H1 (cell line): ENCODE data around the gene CCDC63. TPM values are rescaled to one million over a fixed set of nuclear protein-coding genes. Genes with fewer than 3 reads are reported as not detected.

ENCODE experiments used
- CTCF ChIA-PET: fragments of 300-600 bp; sonication (Branson Sonifier 250); formaldehyde crosslinking; loops from one replicate; lab custom pipeline; 2021; ENCODE audit not compliant: partially characterized antibody; lab: Charles Lee
- POLR2A ChIA-PET: fragments of 300-600 bp; sonication (Branson Sonifier 250); formaldehyde crosslinking; loops from one replicate; lab custom pipeline; 2021; ENCODE audit warnings: inconsistent platforms; ENCODE audit not compliant: partially characterized antibody; lab: Charles Lee
- DNase-seq, 2 experiments: peaks; one replicate each; pipeline versions ENCODE4 v3.0.0 to v3.0.0-alpha.2; 2010 to 2022; ENCODE audit warnings: low spot score in 2 of 2, low read depth in 1 of 2, mixed read lengths in 1 of 2
- FAIRE-seq: peaks from 2 replicates; lab custom pipeline; 2011; peaks lifted over from hg19 to GRCh38; lab: Jason Lieb, UNC
- H2AFZ ChIP-seq: 2 replicates; pipeline ENCODE4 v1.8.1; 2012; ENCODE audit warnings: low read length, inconsistent platforms
- H2AK5ac ChIP-seq: 2 replicates; pipeline ENCODE4 v1.6.1; 2013; ENCODE audit warnings: low read depth, low read length
- H2BK120ac ChIP-seq: replicated peaks from 2 replicates; pipeline ENCODE3; 2013; ENCODE audit warnings: low read depth, low read length, inconsistent platforms
- H2BK12ac ChIP-seq: 2 replicates; pipeline ENCODE4 v1.6.1; 2013; ENCODE audit warnings: low read depth, low read length
- H2BK15ac ChIP-seq: 2 replicates; pipeline ENCODE4 v1.6.1; 2013; ENCODE audit warnings: low read length
- H2BK20ac ChIP-seq: 2 replicates; pipeline ENCODE4 v1.6.1; 2013; ENCODE audit warnings: low read length
- H2BK5ac ChIP-seq: 2 replicates; pipeline ENCODE4 v1.6.1; 2013; ENCODE audit warnings: low read depth, low read length
- H3K14ac ChIP-seq: 2 replicates; pipeline ENCODE4 v1.6.1; 2013; ENCODE audit warnings: inconsistent platforms; ENCODE audit not compliant: insufficient read length
- H3K18ac ChIP-seq: 2 replicates; pipeline ENCODE4 v1.6.1; 2013; ENCODE audit warnings: low read length; ENCODE audit errors: extremely low read depth
- H3K23ac ChIP-seq: 2 replicates; pipeline ENCODE4 v1.6.1; 2013; ENCODE audit warnings: inconsistent platforms; ENCODE audit not compliant: insufficient read length
- H3K23me2 ChIP-seq: 2 replicates; pipeline ENCODE4 v1.6.1; 2013; ENCODE audit warnings: low read depth, low read length
- H3K27ac ChIP-seq: 2 replicates; pipeline ENCODE4 v1.6.1; 2011; ENCODE audit warnings: low read depth, low read length, inconsistent platforms
- H3K27me3 ChIP-seq, 4 experiments: replicated peaks in 1 of 4; 1 replicate in 1 of 4; 2 replicates in 3 of 4; pipeline versions ENCODE4 v1.6.1 to v1.8.1; 2011 to 2013; ENCODE audit warnings: low read length in 3 of 4, mild to moderate bottlenecking in 3 of 4, inconsistent platforms in 2 of 4, mixed read lengths in 2 of 4, moderate library complexity in 1 of 4; ENCODE audit not compliant: control insufficient read depth in 3 of 4, insufficient read depth in 3 of 4; ENCODE audit errors: extremely low read depth in 1 of 4
- H3K36me3 ChIP-seq, 4 experiments: 2 replicates each; pipeline versions ENCODE4 v1.6.1 to v1.8.1; 2011 to 2013; ENCODE audit warnings: mild to moderate bottlenecking in 4 of 4, low read length in 3 of 4, moderate library complexity in 2 of 4, control low read depth in 1 of 4, inconsistent platforms in 1 of 4; ENCODE audit not compliant: insufficient read depth in 4 of 4, control insufficient read depth in 2 of 4
- H3K4ac ChIP-seq: replicated peaks from 2 replicates; pipeline ENCODE3; 2013; ENCODE audit warnings: low read length, low read depth, mixed read lengths, inconsistent platforms; ENCODE audit not compliant: insufficient read length
- H3K4me1 ChIP-seq, 4 experiments: replicated peaks in 1 of 4; 1 replicate in 1 of 4; 2 replicates in 3 of 4; pipeline versions ENCODE4 v1.6.1 to v1.8.1; 2011 to 2013; ENCODE audit warnings: low read length in 3 of 4, inconsistent platforms in 2 of 4, mixed read lengths in 1 of 4; ENCODE audit not compliant: insufficient read depth in 4 of 4, control insufficient read depth in 3 of 4
- H3K4me2 ChIP-seq, 2 experiments: 2 replicates each; pipeline versions ENCODE4 v1.6.1 to v1.8.1; 2011 to 2013; ENCODE audit warnings: low read depth in 2 of 2, low read length in 2 of 2, control low read depth in 1 of 2, inconsistent platforms in 1 of 2, mild to moderate bottlenecking in 1 of 2; ENCODE audit not compliant: insufficient read depth in 1 of 2
- H3K4me3 ChIP-seq, 4 experiments: fragments of 200-600, 300-600 bp in 1 of 4; sonication (generic), shearing (Covaris generic), sonication (Bioruptor Twin) in 1 of 4; 2 replicates each; pipeline versions ENCODE4 v1.5.1 to v1.8.1; 2011 to 2016; ENCODE audit warnings: low read length in 4 of 4, low read depth in 3 of 4, control low read depth in 2 of 4, inconsistent platforms in 2 of 4, mild to moderate bottlenecking in 2 of 4, mixed read lengths in 1 of 4, moderate library complexity in 1 of 4; ENCODE audit not compliant: insufficient read depth in 2 of 4; ENCODE audit errors: extremely low read depth in 1 of 4
- H3K56ac ChIP-seq: replicated peaks from 2 replicates; pipeline ENCODE3; 2013; ENCODE audit warnings: low read depth, mild to moderate bottlenecking, mixed read lengths, low read length, inconsistent platforms; ENCODE audit not compliant: insufficient read length
- H3K79me1 ChIP-seq: 2 replicates; pipeline ENCODE4 v1.6.1; 2013; ENCODE audit warnings: low read depth, low read length, control low read depth
- H3K79me2 ChIP-seq, 2 experiments: 2 replicates each; pipeline versions ENCODE4 v1.6.1 to v1.8.1; 2012 to 2013; ENCODE audit warnings: low read length in 2 of 2, mild to moderate bottlenecking in 2 of 2, inconsistent platforms in 1 of 2; ENCODE audit not compliant: insufficient read depth in 2 of 2, control insufficient read depth in 1 of 2
- H3K9ac ChIP-seq, 4 experiments: replicated peaks in 1 of 4; 1 replicate in 1 of 4; 2 replicates in 3 of 4; pipeline versions ENCODE4 v1.6.1 to v1.8.1; 2011 to 2013; ENCODE audit warnings: low read depth in 3 of 4, low read length in 3 of 4, control low read depth in 2 of 4, mild to moderate bottlenecking in 2 of 4, moderate library complexity in 2 of 4, inconsistent platforms in 1 of 4; ENCODE audit errors: extremely low read depth in 1 of 4
- H3K9me3 ChIP-seq, 2 experiments: 2 replicates each; pipeline versions ENCODE4 v1.6.1 to v1.8.1; 2012 to 2013; ENCODE audit warnings: mild to moderate bottlenecking in 2 of 2, moderate library complexity in 2 of 2, control low read depth in 1 of 2, inconsistent platforms in 1 of 2, low read depth in 1 of 2, low read length in 1 of 2, mixed read lengths in 1 of 2; ENCODE audit not compliant: insufficient read depth in 2 of 2
- H4K20me1 ChIP-seq, 2 experiments: replicated peaks in 1 of 2; 2 replicates each; pipeline versions ENCODE3 to v1.8.1; 2011 to 2013; ENCODE audit warnings: inconsistent platforms in 2 of 2, low read length in 2 of 2, mild to moderate bottlenecking in 1 of 2; ENCODE audit not compliant: insufficient read depth in 2 of 2, control insufficient read depth in 1 of 2
- H4K5ac ChIP-seq: 2 replicates; pipeline ENCODE4 v1.6.1; 2013; ENCODE audit warnings: low read length, low read depth, mixed read lengths, inconsistent platforms; ENCODE audit not compliant: insufficient read length
- H4K8ac ChIP-seq: 2 replicates; pipeline ENCODE4 v1.8.0; 2013; ENCODE audit warnings: mild to moderate bottlenecking, moderate library complexity, low read length, inconsistent platforms; ENCODE audit not compliant: insufficient read depth; ENCODE audit errors: extremely low read depth
- H4K91ac ChIP-seq: replicated peaks from 2 replicates; pipeline ENCODE3; 2013; ENCODE audit warnings: low read length, mixed read lengths, inconsistent platforms; ENCODE audit not compliant: insufficient read length
- ATF2 ChIP-seq: IDR thresholded peaks from 2 replicates; pipeline ENCODE4 v1.6.1; 2012; ENCODE audit warnings: low read length, inconsistent platforms
- CBX8 ChIP-seq: fragments of 300-800, 300-1000 bp; sonication (generic); IDR thresholded peaks from 2 replicates; pipeline ENCODE4 v1.7.1; 2016; ENCODE audit warnings: low read depth, low read length, borderline replicate concordance
- CREB1 ChIP-seq: IDR thresholded peaks from 2 replicates; pipeline ENCODE4 v1.6.1; 2012; ENCODE audit warnings: inconsistent platforms
- CTCF ChIP-seq, 3 experiments: IDR thresholded peaks; 1 replicate in 2 of 3; 2 replicates in 1 of 3; pipeline versions ENCODE4 v1.5.1 to v1.6.1; 2011; ENCODE audit warnings: low read length in 3 of 3, mild to moderate bottlenecking in 3 of 3, inconsistent platforms in 2 of 3, low read depth in 1 of 3, moderate library complexity in 1 of 3; ENCODE audit not compliant: insufficient read depth in 1 of 3; ENCODE audit errors: control extremely low read depth in 1 of 3
- FOSL1 ChIP-seq: IDR thresholded peaks from 2 replicates; pipeline ENCODE4 v1.6.1; 2011; ENCODE audit warnings: mild to moderate bottlenecking, low read depth, low read length, moderate library complexity; ENCODE audit not compliant: insufficient read depth
- HDAC2 ChIP-seq, 2 experiments: fragments of 300-600 bp in 1 of 2; sonication (generic) in 1 of 2; IDR thresholded peaks; 2 replicates each; pipeline ENCODE4 v1.6.1; 2011 to 2012; ENCODE audit warnings: low read depth in 2 of 2, low read length in 2 of 2, mild to moderate bottlenecking in 2 of 2, moderate library complexity in 2 of 2, borderline replicate concordance in 1 of 2, inconsistent platforms in 1 of 2
- HDAC6 ChIP-seq: IDR thresholded peaks from one replicate; pipeline ENCODE4 v1.7.1; 2012; ENCODE audit warnings: low read depth, mild to moderate bottlenecking, inconsistent platforms, low read length, moderate library complexity
- SIN3A ChIP-seq, 2 experiments: IDR thresholded peaks in 1 of 2; conservative IDR thresholded peaks in 1 of 2; 2 replicates each; pipeline ENCODE4 v1.6.1; 2011 to 2012; ENCODE audit warnings: low read length in 2 of 2, improper control_type of control experiment in 1 of 2, low read depth in 1 of 2, mild to moderate bottlenecking in 1 of 2
- WGBS, 2 experiments: shearing (Covaris generic) in 1 of 2; methylation state at CpG; one replicate each; pipeline versions ENCODE4 v1.1.6 to v1.1.7; 2013 to 2015; ENCODE audit warnings: low lambda C conversion rate in 2 of 2, mixed read lengths in 2 of 2, inconsistent platforms in 1 of 2, low coverage in 1 of 2, missing lambda C conversion rate in 1 of 2; ENCODE audit not compliant: insufficient replicate concordance in 2 of 2, insufficient coverage in 1 of 2, insufficient read length in 1 of 2; ENCODE audit errors: extremely low coverage in 1 of 2, missing lambda C conversion rate in 1 of 2; 5-methylcytosine and 5-hydroxymethylcytosine counted together
- polyA plus RNA-seq, 7 experiments: library from polyadenylated mRNA; depleted of rRNA in 3 of 7; stranded (reverse) in 5 of 7; unstranded in 2 of 7; fragments of >200 nt in 5 of 7; fragments of 200-250 nt in 2 of 7; gene quantifications; 1 replicate in 5 of 7; 2 replicates in 1 of 7; 4 replicates in 1 of 7; pipeline versions ENCODE4 v1.2.1 to v1.2.3, GENCODE V29; 2011 to 2013; ENCODE audit warnings: missing spikeins in 2 of 7, mixed read lengths in 2 of 7
- total RNA-seq: library from RNA; stranded (reverse); fragmentation: NEBNext Ultra II Directional; extraction: Animal tissue kit (Norgen Biotek cat#: 25700); gene quantifications from 2 replicates; pipeline ENCODE4 v1.2.1, GENCODE V29; 2021

Gene CCDC63
- total and polyA plus RNA-seq, 2 of the 8 experiments (the other 6 are each of a cell fraction or from before 2014, with no cell fraction given) = 0.42 to 0.93 TPM

GRCh38 chr12:110922652-110923051, 75.9 kb downstream of the CCDC63 start:
- no peak overlapping the region for H3K9ac ChIP-seq
- no peak overlapping the region for H3K56ac ChIP-seq
- no peak for FAIRE-seq
- H4K91ac ChIP-seq = no peak overlapping the region
- H4K20me1 ChIP-seq = no peaks in the 10 kb centered on the region
- H2AK5ac ChIP-seq = no peak overlapping the region
- no peak for DNase-seq
- ChIA-PET POLR2A (interaction anchor here (1.1 to 1.8 kb wide), 2 partner anchors 13 to 24 kb away, joined by 3 to 4 read pairs; no protein-coding TSS in a partner anchor), CTCF (interaction anchor here (1.1 to 4.9 kb wide), 5 partner anchors 9 to 103 kb away, joined by 3 to 13 read pairs (median 4); no protein-coding TSS in a partner anchor)
- peaks cover 0 to 15% (median 5%) of the 10 kb centered on the region in 4 experiments; a peak in 4 of 7 replicates for H3K4me1 ChIP-seq
- no peak overlapping the region for H3K27ac ChIP-seq
- no peaks in the 10 kb centered on the region for H3K79me2 ChIP-seq
- H2AFZ ChIP-seq = peak overlapping the region; percentile 16; the same call in 1 of the 2 replicates
- H3K4me2 ChIP-seq = no peak overlapping the region
- H3K4ac ChIP-seq = no peak overlapping the region
- no peak overlapping the region for H3K14ac ChIP-seq
- H3K18ac ChIP-seq = peak overlapping the region; percentile 34; the same call in 1 of the 2 replicates
- H2BK120ac ChIP-seq = no peak overlapping the region
- peak overlapping the region; percentile 63; the same call in 1 of the 2 replicates for H4K8ac ChIP-seq
- peak overlapping the region; percentile 90 for H2BK12ac ChIP-seq
- H4K5ac ChIP-seq = no peak overlapping the region
- no peak overlapping the region for H3K23ac ChIP-seq
- H2BK5ac ChIP-seq = no peak overlapping the region
- no peak overlapping the region for H2BK20ac ChIP-seq
- no peaks in the 10 kb centered on the region for H3K79me1 ChIP-seq
- WGBS, 2 experiments = 84% methylated on average over 7 of the region's 7 CpGs; no CpG with 5 or more reads in 1 of the 2 experiments
- H3K27me3 ChIP-seq = no peaks in the 10 kb centered on the region
- no peaks in the 10 kb centered on the region for H3K9me3 ChIP-seq
- no peaks in the 10 kb centered on the region for H3K36me3 ChIP-seq
- no peak overlapping the region for H3K4me3 ChIP-seq
- H3K23me2 ChIP-seq = no peaks in the 10 kb centered on the region
- 0 out of 2 replicates have a peak overlapping the region, but pooled peaks have one; percentile 65 for H2BK15ac ChIP-seq
- no peak for TF ChIP-seq CTCF (IDR thresholded peaks at IDR 0.05; ENCODE audit: control extremely low read depth in 1 of 3, insufficient read depth in 1 of 3, low read depth in 1 of 3, low read length in 3 of 3)
- TF ChIP-seq HDAC2 (IDR thresholded peaks at IDR 0.05; ENCODE audit: borderline replicate concordance in 1 of 2, low read depth in 2 of 2, low read length in 2 of 2) = no peak
- no peak for TF ChIP-seq CBX8
- TF ChIP-seq ATF2 = no peak
- no peak for TF ChIP-seq HDAC6
- TF ChIP-seq SIN3A (conservative IDR thresholded peaks at IDR 0.05 in 1 of 2, IDR thresholded peaks at IDR 0.05 in 1 of 2; ENCODE audit: low read depth in 1 of 2, low read length in 2 of 2) = no peak
- no peak for TF ChIP-seq FOSL1
- no peak for TF ChIP-seq CREB1
